Upper lobe of left lung (tissue), 4 donors: ENCODE results near the gene DNASE2B.

Experiments
- CTCF ChIP-seq, 6 experiments: fragments of 450-650 bp in 4 of 6; fragments of 200-600 bp in 2 of 6; sonication (generic) in 2 of 6; IDR thresholded peaks; one replicate each; pipeline ENCODE4 v1.5.1; 2016 to 2019; ENCODE audit warnings: antibody characterized with exemption in 6 of 6
- POLR2A ChIP-seq, 4 donors: fragments of 450-650 bp; IDR thresholded peaks; one replicate each; pipeline ENCODE4 v1.5.1; 2016 to 2017; ENCODE audit warnings: antibody characterized with exemption in 4 of 4, mild to moderate bottlenecking in 2 of 4
- POLR2AphosphoS5 ChIP-seq, 2 donors: sonication (generic); formaldehyde crosslinking; IDR thresholded peaks; one replicate each; pipeline ENCODE4 v1.5.1; 2017; ENCODE audit warnings: antibody characterized with exemption in 2 of 2

DNA sequence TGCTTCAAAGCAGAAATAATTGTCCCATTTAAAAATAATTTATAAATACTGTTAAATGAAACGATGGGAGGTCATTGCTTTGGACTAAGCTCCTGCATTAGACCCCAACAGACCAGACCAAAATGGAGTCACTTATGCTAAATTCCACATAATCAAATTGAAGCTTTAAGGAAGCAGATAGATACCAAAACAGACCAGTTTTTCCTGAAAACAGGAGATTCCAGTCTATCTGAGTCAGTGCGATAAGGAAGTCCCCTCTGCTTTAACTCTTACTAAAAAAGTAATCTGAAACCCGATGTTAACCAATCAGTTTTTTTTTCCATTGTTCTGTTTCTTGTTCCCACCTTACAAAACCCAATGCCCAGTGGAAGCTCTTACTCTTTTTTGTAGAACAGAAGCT lies 16.2 kb upstream of the DNASE2B start:
- TF ChIP-seq POLR2AphosphoS5 (IDR thresholded peaks at IDR 0.05) (no peak), CTCF (IDR thresholded peaks at IDR 0.05) (no peak), POLR2A (IDR thresholded peaks at IDR 0.05) (no peak)
